Activated CD4-positive, alpha-beta T cell treated with anti-CD3 and anti-CD28 coated beads for 36 hours (primary cell): ENCODE measurements around the gene TMC6. TPM values are rescaled to one million over a fixed set of nuclear protein-coding genes. Genes with fewer than 3 reads are reported as not detected.
"Not testable (repeated sequence)": the region's sequence is repeated elsewhere in the genome, so short reads cannot be mapped to it uniquely, and the experiment has no call there.

ENCODE experiments used
- ATAC-seq: fragments of 200-7000 bp; cut with Tn5 transposase; one replicate; pipeline ENCODE4 v1.10.0; 2021; ENCODE audit warnings: mild to moderate bottlenecking, moderate library complexity
- CTCF ChIA-PET: fragments of 350-600 bp; sonication (Branson Sonifier 250); formaldehyde crosslinking; loops from one replicate; lab custom pipeline; 2021; ENCODE audit warnings: antibody characterized with exemption; lab: Charles Lee
- POLR2A ChIA-PET: fragments of 350-600 bp; sonication (Branson Sonifier 250); formaldehyde crosslinking; loops from one replicate; lab custom pipeline; 2021; ENCODE audit warnings: antibody characterized with exemption, inconsistent platforms; lab: Charles Lee
- DNase-seq: peaks from one replicate; pipeline ENCODE4 v3.0.0-alpha.2; 2020
- H3K27ac Mint-ChIP-seq: one replicate; pipeline ENCODE4 v1.8.0; 2021; ENCODE audit warnings: mixed read lengths
- H3K27me3 Mint-ChIP-seq: one replicate; pipeline ENCODE4 v1.8.0; 2021; ENCODE audit warnings: mixed read lengths
- H3K36me3 Mint-ChIP-seq: one replicate; pipeline ENCODE4 v1.8.0; 2021; ENCODE audit warnings: low read depth, mixed read lengths
- H3K4me1 Mint-ChIP-seq: one replicate; pipeline ENCODE4 v1.8.0; 2021; ENCODE audit warnings: mixed read lengths
- H3K4me3 Mint-ChIP-seq: one replicate; pipeline ENCODE4 v1.8.0; 2021; ENCODE audit warnings: mild to moderate bottlenecking, moderate library complexity, mixed read lengths
- H3K9me3 Mint-ChIP-seq: one replicate; pipeline ENCODE4 v1.8.0; 2021; ENCODE audit warnings: low read depth, mixed read lengths
- intact Hi-C, 2 experiments: fragments of 100-400 bp; cut with DNase I in 1 of 2; cut with micrococcal nuclease in 1 of 2; formaldehyde crosslinking; loops; one replicate each; pipeline versions ENCODE4 v1.14.2 to v1.15.1; 2022 to 2024; cut with DNase I, micrococcal nuclease
- total RNA-seq, 2 experiments: library from RNA; stranded (reverse); gene quantifications; one replicate each; pipeline ENCODE4 v1.2.3, GENCODE V29; 2021

The TMC6 gene, protein sequence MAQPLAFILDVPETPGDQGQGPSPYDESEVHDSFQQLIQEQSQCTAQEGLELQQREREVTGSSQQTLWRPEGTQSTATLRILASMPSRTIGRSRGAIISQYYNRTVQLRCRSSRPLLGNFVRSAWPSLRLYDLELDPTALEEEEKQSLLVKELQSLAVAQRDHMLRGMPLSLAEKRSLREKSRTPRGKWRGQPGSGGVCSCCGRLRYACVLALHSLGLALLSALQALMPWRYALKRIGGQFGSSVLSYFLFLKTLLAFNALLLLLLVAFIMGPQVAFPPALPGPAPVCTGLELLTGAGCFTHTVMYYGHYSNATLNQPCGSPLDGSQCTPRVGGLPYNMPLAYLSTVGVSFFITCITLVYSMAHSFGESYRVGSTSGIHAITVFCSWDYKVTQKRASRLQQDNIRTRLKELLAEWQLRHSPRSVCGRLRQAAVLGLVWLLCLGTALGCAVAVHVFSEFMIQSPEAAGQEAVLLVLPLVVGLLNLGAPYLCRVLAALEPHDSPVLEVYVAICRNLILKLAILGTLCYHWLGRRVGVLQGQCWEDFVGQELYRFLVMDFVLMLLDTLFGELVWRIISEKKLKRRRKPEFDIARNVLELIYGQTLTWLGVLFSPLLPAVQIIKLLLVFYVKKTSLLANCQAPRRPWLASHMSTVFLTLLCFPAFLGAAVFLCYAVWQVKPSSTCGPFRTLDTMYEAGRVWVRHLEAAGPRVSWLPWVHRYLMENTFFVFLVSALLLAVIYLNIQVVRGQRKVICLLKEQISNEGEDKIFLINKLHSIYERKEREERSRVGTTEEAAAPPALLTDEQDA
- 100 to 1,000 TPM; 138 to 145 TPM for total RNA-seq

DNA sequence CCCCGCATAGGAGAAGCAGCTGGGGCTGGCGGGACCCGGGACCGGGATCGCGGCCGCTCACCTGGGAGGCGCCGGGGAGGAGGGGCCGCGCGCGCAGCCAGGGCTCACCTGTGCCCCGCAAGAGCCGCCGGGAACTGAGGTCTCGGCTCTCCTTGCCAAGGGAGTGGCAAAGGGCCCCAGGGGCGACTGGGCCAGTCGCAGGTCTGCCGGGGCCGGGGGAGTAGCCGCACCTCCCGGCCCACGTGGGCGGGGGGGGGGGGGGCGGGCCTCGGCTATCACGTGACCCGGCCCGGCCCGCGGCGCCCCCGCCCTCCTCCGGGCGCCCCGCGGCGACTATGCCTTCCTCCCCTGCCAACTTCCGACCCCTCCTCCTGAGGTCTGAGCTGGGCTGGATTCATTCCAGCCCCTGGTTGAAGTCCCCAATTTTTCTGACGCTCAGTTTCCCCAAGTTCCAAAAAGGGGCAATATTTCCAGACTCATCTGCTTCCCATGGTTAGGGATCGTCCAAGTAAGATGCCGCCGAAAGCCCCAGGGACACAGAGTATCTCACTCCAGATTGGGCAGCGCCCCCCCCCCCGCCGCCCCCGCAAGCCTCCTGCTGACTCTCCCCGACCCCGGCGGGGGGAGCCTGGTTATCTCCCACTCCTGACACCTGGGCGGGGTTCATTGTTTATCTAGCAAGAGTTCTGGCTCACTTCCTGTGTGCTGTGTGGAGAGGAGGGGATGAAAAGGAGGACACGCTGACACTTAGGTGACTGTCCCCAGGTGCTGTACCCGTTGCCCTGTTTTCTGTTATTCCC is at the start of gene TMC6:
Gene TMC6, minus strand, starts transcription at position 205 of the 800 bp plus-strand sequence. CDS start 1,923 bp downstream, outside the sequence.
- peaks cover 40% of the 10 kb centered on the region for H3K36me3 Mint-ChIP-seq
- peak within 1 kb of the TSS; percentile 96 for H3K27ac Mint-ChIP-seq
- POLR2A ChIA-PET: interaction anchor here (1.2 to 1.4 kb wide), 2 partner anchors 7 to 42 kb away, joined by 3 read pairs; no protein-coding TSS in a partner anchor
- ATAC-seq (peak; percentile 31), DNase-seq (peak; percentile 87)
- H3K9me3 Mint-ChIP-seq: no peaks in the 10 kb centered on the region
- CTCF ChIA-PET: interaction anchor here (1.1 to 2.5 kb wide), 3 partner anchors 8 to 47 kb away, joined by 4 to 13 read pairs (median 13); no protein-coding TSS in a partner anchor
- peak within 1 kb of the TSS; percentile 94 for H3K4me3 Mint-ChIP-seq
- H3K27me3 Mint-ChIP-seq: no peaks in the 10 kb centered on the region
- peaks cover 52% of the 10 kb centered on the region for H3K4me1 Mint-ChIP-seq
- intact Hi-C loops: loop anchor here (1.0 to 10.0 kb wide), 6 partner anchors 12 to 674 kb away; partner anchors contain the start of genes AFMID (in 1 of the 2), SYNGR2 (in 1 of the 2), TK1 (in 1 of the 2) and TNRC6C (in 1 of the 2)

DNA sequence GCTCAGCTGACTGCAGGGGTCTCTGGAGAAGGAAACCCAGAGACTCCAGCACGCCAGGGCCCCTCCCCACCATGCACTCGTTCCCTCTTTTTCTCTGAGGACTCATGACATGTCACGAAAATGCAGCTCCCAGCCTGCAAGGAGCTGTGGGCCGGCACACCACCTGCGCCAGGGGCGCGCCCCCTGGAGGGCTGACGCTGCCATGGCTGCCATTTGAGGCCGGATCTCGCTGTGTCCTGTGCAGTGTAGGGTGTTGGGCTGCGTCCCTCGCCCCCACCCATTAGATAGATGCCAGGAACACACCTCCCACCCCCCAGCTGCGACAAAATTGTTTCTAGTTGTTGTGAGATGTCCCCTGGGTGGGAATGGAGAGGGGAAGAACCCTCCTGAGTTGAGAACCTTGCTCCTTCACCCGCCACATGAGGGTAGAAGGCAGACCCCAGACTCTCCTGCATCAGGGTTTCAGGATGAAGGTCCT is 48.0 kb upstream of the TMC6 start:
- ChIA-PET POLR2A (interaction anchor here (0.5 to 1.0 kb wide), 2 partner anchors 10 to 250 kb away, joined by 4 read pairs; partner anchors contain the start of gene TK1), CTCF (interaction anchor here (0.6 to 4.1 kb wide), 23 partner anchors 10 to 157 kb away, joined by 3 to 21 read pairs (median 4); partner anchors contain the start of genes AFMID, TK1 and TMC6)
- peak; percentile 77 for ATAC-seq
- Mint-ChIP-seq H3K4me1 (peaks cover 47% of the 10 kb centered on the region), H3K27me3 (no peaks in the 10 kb centered on the region), H3K4me3 (no peak overlapping the region), H3K36me3 (peaks cover 61% of the 10 kb centered on the region), H3K9me3 (no peaks in the 10 kb centered on the region), H3K27ac (no peak overlapping the region)
- intact Hi-C loops: loop anchor here (1.0 kb wide), 3 partner anchors 64 to 157 kb away; no protein-coding TSS in a partner anchor
- peak; percentile 86 for DNase-seq

DNA sequence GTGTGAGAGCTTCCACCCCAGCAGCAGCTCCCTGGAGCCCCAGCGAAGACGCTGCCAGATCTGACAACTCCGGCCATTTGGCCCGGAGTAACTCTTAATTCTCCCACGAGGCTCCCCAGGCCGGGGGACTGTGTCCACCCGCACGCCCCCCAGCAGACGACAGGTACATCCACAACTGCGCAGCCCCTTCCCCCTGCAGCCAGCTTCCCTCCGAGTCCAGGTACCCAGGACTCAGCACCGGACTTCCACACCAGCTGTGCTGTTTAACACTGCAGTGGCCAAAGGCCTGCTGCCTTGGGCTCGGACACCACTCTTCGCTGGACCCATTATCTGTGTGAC is 47.1 kb upstream of the TMC6 start:
- H3K27ac Mint-ChIP-seq: no peak overlapping the region
- peaks cover 64% of the 10 kb centered on the region for H3K36me3 Mint-ChIP-seq
- ATAC-seq (no peak), DNase-seq (no peak)
- H3K27me3 Mint-ChIP-seq: no peaks in the 10 kb centered on the region
- ChIA-PET CTCF (interaction anchor here (0.6 to 4.1 kb wide), 16 partner anchors 8 to 156 kb away, joined by 3 to 21 read pairs (median 4); partner anchors contain the start of genes AFMID, TK1 and TMC6), POLR2A (interaction anchor here (0.9 kb wide), 1 partner anchor 11 kb away, joined by 3 read pairs; no protein-coding TSS in a partner anchor)
- H3K9me3 Mint-ChIP-seq: no peaks in the 10 kb centered on the region
- intact Hi-C loops: no loop called here
- peaks cover 52% of the 10 kb centered on the region for H3K4me1 Mint-ChIP-seq
- no peak overlapping the region for H3K4me3 Mint-ChIP-seq

DNA sequence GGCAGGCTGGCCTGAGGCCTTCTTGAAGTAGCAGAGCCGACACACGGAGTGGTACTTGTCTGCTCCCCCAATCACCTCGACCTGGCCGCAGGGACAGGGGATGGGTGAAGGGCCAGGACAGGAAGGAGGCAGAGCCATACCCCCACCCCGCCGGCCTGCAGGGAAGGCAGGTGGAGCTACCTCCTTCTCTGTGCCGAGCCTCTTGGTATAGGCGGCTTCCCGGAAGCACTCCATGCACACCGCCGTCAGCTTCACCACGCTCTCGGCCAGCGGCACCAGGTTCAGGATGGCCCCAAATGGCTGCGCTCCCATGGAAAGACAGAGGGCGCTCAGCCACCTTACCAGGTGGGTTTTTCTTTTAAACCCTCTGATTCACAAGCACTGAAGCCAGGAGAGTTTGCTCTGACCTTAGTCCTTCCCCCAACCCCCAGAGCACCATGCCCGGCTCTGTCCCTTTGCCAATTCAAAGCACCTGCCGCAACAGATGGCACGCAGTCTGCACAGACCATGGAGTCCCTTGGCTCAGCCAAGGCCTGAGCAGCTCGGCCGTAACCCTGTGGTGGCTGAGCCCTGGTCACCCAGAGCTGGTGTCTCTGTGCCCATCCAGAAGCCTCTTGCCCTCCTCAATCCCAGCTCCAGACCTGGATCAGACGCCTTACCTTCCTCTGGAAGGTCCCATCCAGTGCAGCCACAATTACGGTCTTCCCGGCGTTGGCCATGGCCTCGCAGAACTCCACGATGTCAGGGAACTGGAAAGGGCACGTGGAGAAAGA is 46.5 kb upstream of the TMC6 start:
- ChIA-PET CTCF (interaction anchor here (0.6 to 4.1 kb wide), 9 partner anchors 8 to 89 kb away, joined by 3 to 21 read pairs (median 5); partner anchors contain the start of genes AFMID and TK1), POLR2A (interaction anchor here (0.6 to 1.2 kb wide), 3 partner anchors 11 to 530 kb away, joined by 3 to 5 read pairs (median 4); partner anchors contain the start of gene TK1)
- peaks cover 61% of the 10 kb centered on the region for H3K36me3 Mint-ChIP-seq
- H3K4me1 Mint-ChIP-seq: peaks cover 54% of the 10 kb centered on the region
- intact Hi-C loops: no loop called here
- no peak overlapping the region for H3K27ac Mint-ChIP-seq
- ATAC-seq (no peak), DNase-seq (no peak)
- H3K4me3 Mint-ChIP-seq: no peak overlapping the region
- H3K9me3 Mint-ChIP-seq: no peaks in the 10 kb centered on the region
- H3K27me3 Mint-ChIP-seq: no peaks in the 10 kb centered on the region

DNA sequence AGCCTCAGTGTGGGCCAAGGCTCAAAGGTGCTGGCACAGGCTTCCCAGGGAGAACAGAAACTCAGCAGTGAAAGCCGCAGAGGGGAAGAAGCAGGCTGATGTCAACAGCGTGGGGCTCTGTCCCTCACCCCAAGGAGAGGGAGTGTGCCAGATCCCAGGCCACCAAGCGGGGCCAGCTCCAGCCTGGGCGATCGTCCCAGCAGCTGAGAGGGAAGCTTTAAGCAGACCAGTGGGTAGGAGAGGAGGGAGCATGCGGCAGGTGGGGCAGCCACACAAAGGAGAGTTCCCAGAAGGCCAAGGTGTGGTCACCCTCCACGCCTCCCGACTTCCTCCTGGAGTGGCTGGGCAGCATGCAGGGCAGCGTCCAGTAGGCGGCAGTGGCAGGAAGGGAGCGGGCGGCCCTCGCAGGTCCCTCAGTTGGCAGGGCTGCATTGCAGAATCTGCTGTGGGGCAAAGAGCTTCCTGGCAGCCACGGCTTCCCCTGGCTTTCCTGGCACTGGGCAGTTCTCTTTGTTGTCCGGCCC is 45.9 kb upstream of the TMC6 start:
- no peak for DNase-seq
- intact Hi-C loops: no loop called here
- Mint-ChIP-seq H3K4me1 (peaks cover 57% of the 10 kb centered on the region), H3K27me3 (no peaks in the 10 kb centered on the region), H3K9me3 (no peaks in the 10 kb centered on the region), H3K27ac (no peak overlapping the region), H3K36me3 (peaks cover 55% of the 10 kb centered on the region), H3K4me3 (no peak overlapping the region)
- ChIA-PET POLR2A (interaction anchor here (0.6 to 1.2 kb wide), 2 partner anchors 12 to 529 kb away, joined by 4 to 5 read pairs; partner anchors contain the start of gene TK1), CTCF (interaction anchor here (0.6 to 4.1 kb wide), 5 partner anchors 13 to 89 kb away, joined by 3 to 21 read pairs (median 4); partner anchors contain the start of genes AFMID and TK1)
- ATAC-seq: no peak

DNA sequence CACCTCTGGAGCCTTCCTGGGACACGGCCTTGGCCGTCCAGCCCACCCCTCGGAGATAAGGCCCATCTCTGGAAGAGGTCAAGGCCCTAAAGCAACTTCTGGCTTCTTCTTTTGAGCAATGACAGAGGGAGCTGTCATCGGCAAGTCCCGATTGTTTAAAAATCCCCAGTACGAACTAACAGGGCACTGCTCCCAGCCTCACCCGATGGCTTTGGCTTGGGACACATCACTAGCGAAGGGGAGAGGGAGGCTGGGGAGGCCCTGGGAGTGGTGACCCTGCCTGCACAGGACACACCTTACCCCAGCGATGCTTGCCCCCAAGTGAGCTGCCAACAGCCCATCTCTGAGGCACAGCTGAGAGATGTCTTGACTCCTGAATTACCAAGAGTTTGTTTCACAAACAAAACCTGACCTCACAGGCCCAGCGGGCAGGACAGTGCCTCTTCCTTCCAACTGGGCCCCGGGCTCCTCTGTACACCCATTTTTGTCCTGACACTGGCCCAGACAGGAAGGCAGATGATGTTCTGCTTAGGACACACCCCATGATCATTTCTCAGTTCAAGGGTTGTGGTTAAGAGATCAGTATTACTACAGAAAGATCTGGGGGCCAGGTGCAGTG is 44.7 kb upstream of the TMC6 start:
- H3K4me3 Mint-ChIP-seq: no peak overlapping the region
- no peaks in the 10 kb centered on the region for H3K9me3 Mint-ChIP-seq
- intact Hi-C loops: no loop called here
- ChIA-PET POLR2A (no interaction called here), CTCF (interaction anchor here (1.4 kb wide), 1 partner anchor 60 kb away, joined by 3 read pairs; no protein-coding TSS in a partner anchor)
- peak overlapping the region; percentile 81 for H3K27ac Mint-ChIP-seq
- DNase-seq (peak; percentile 36), ATAC-seq (peak; percentile 44)
- peaks cover 46% of the 10 kb centered on the region for H3K36me3 Mint-ChIP-seq
- H3K4me1 Mint-ChIP-seq: peaks cover 57% of the 10 kb centered on the region
- H3K27me3 Mint-ChIP-seq: no peaks in the 10 kb centered on the region

DNA sequence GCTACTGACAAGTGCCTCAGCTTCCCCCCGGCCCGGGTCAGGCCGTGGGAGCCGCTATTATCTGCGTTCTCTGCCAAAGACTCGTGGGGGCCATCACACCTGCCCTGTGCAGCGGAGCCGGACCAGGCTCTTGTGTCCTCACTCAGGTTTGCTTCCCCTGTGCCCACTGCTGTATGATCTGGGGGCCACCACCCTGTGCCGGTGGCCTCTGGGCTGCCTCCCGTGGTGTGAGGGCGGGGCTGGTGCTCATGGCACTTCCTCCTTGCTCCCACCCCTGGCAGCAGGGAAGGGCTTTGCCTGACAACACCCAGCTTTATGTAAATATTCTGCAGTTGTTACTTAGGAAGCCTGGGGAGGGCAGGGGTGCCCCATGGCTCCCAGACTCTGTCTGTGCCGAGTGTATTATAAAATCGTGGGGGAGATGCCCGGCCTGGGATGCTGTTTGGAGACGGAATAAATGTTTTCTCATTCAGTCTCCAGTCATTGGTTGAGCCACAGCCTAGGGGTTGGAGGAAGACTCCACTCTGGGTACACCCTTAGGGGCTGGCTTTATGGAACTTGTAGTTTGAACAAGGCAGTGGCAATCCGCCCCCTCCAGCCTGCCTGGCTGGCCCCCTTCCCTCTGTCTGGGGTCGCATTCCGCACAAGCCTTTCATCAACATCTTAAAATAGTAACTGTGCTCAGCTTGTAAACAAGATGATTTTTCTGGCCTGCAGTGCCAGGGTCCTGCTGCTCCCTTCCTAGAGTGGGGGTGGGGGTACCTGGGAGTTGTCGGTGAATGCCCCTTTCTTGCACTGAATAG is 43.9 kb upstream of the TMC6 start:
- CTCF ChIA-PET: no interaction called here
- peaks cover 46% of the 10 kb centered on the region for H3K36me3 Mint-ChIP-seq
- no peak overlapping the region for H3K4me3 Mint-ChIP-seq
- ATAC-seq (no peak), DNase-seq (no peak)
- H3K27ac Mint-ChIP-seq: peak overlapping the region; percentile 81
- H3K27me3 Mint-ChIP-seq: no peaks in the 10 kb centered on the region
- no peaks in the 10 kb centered on the region for H3K9me3 Mint-ChIP-seq
- intact Hi-C loops: no loop called here
- H3K4me1 Mint-ChIP-seq: peaks cover 57% of the 10 kb centered on the region
- POLR2A ChIA-PET: interaction anchor here (0.6 to 1.1 kb wide), 4 partner anchors 10 to 796 kb away, joined by 3 to 7 read pairs (median 3); no protein-coding TSS in a partner anchor

DNA sequence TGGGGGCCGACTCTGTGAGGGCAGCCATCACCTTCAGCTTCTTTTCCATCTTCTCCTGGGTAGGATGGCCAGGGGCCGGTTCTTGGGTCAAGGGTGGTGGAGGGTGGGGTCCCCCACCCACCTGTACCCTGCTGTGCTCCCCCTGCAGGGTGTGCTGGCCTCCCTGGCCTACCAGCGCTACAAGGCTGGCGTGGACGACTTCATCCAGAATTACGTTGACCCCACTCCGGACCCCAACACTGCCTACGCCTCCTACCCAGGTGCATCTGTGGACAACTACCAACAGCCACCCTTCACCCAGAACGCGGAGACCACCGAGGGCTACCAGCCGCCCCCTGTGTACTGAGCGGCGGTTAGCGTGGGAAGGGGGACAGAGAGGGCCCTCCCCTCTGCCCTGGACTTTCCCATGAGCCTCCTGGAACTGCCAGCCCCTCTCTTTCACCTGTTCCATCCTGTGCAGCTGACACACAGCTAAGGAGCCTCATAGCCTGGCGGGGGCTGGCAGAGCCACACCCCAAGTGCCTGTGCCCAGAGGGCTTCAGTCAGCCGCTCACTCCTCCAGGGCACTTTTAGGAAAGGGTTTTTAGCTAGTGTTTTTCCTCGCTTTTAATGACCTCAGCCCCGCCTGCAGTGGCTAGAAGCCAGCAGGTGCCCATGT is 43.2 kb upstream of the TMC6 start:
- H3K4me3 Mint-ChIP-seq, H3K9me3 Mint-ChIP-seq, DNase-seq, H3K27me3 Mint-ChIP-seq, intact Hi-C loops, CTCF ChIA-PET, ATAC-seq: not testable (repeated sequence)
- POLR2A ChIA-PET: interaction anchor here (0.6 to 1.1 kb wide), 5 partner anchors 10 to 795 kb away, joined by 3 to 7 read pairs (median 3); no protein-coding TSS in a partner anchor
- peak overlapping the region; percentile 81 for H3K27ac Mint-ChIP-seq
- peaks cover 53% of the 10 kb centered on the region for H3K4me1 Mint-ChIP-seq
- peaks cover 46% of the 10 kb centered on the region for H3K36me3 Mint-ChIP-seq
